Endothelial cell of umbilical vein (primary cell): ENCODE measurements around the gene C3orf80. TPM values are rescaled to one million over a fixed set of nuclear protein-coding genes. Genes with fewer than 3 reads are reported as not detected.
"Not testable (repeated sequence)": the region's sequence is repeated elsewhere in the genome, so short reads cannot be mapped to it uniquely, and the experiment has no call there.

ENCODE experiments used
- BruUV-seq: library from RNA; stranded (reverse); fragments of 400-500 nt; replicated peaks from 2 replicates; lab custom pipeline; 2021; lab: Mats Ljungman, UMichigan
- CTCF ChIA-PET: fragments of 300-600, 350-600 bp; sonication (Branson Sonifier 250); formaldehyde crosslinking; loops from one replicate; lab custom pipeline; 2021; ENCODE audit warnings: antibody characterized with exemption, inconsistent platforms; lab: Charles Lee
- POLR2A ChIA-PET: fragments of 300-600, 350-600 bp; sonication (Branson Sonifier 250); formaldehyde crosslinking; loops from one replicate; lab custom pipeline; 2021; ENCODE audit warnings: antibody characterized with exemption, inconsistent platforms; lab: Charles Lee
- DNase-seq: peaks from one replicate; pipeline ENCODE4 v3.0.0-alpha.2; 2011; ENCODE audit warnings: low read depth, low spot score
- FAIRE-seq: peaks from 2 replicates; lab custom pipeline; 2011; peaks lifted over from hg19 to GRCh38; lab: Jason Lieb, UNC
- H2AFZ ChIP-seq: 2 replicates; pipeline ENCODE4 v1.6.0; 2012; ENCODE audit warnings: low read depth, low read length, control low read depth, inconsistent platforms
- H3K27ac ChIP-seq: 2 replicates; pipeline ENCODE4 v1.5.1; 2011; ENCODE audit warnings: low read depth, mild to moderate bottlenecking, control low read depth, low read length, moderate library complexity; ENCODE audit not compliant: insufficient read depth
- H3K27me3 ChIP-seq, 2 experiments: 2 replicates each; pipeline versions ENCODE4 v1.6.0 to v1.6.1; 2011; ENCODE audit warnings: low read length in 2 of 2, mixed read lengths in 1 of 2; ENCODE audit not compliant: control insufficient read depth in 2 of 2, insufficient read depth in 2 of 2
- H3K36me3 ChIP-seq, 2 experiments: 2 replicates in 1 of 2; 3 replicates in 1 of 2; pipeline ENCODE4 v1.5.1; 2011; ENCODE audit warnings: low read length in 2 of 2, mild to moderate bottlenecking in 1 of 2, moderate library complexity in 1 of 2; ENCODE audit not compliant: control insufficient read depth in 2 of 2, insufficient read depth in 2 of 2; ENCODE audit errors: extremely low read depth in 1 of 2
- H3K4me1 ChIP-seq: 3 replicates; pipeline ENCODE4 v1.5.1; 2011; ENCODE audit warnings: mild to moderate bottlenecking, low read length; ENCODE audit not compliant: control insufficient read depth, insufficient read depth; ENCODE audit errors: extremely low read depth
- H3K4me2 ChIP-seq: 2 replicates; pipeline ENCODE4 v1.6.1; 2011; ENCODE audit warnings: low read length, control low read depth, mixed read lengths; ENCODE audit not compliant: insufficient read depth
- H3K4me3 ChIP-seq, 3 experiments: fragments of 200-600 bp in 1 of 3; sonication (generic), shearing (Covaris generic) in 1 of 3; replicated peaks in 1 of 3; 2 replicates each; pipeline ENCODE4 v1.5.1; 2011 to 2016; ENCODE audit warnings: control low read depth in 3 of 3, low read length in 3 of 3, mild to moderate bottlenecking in 2 of 3, inconsistent platforms in 1 of 3, low read depth in 1 of 3, moderate library complexity in 1 of 3; ENCODE audit not compliant: insufficient read depth in 1 of 3
- H3K79me2 ChIP-seq: 2 replicates; pipeline ENCODE4 v1.6.0; 2012; ENCODE audit warnings: low read length, inconsistent platforms; ENCODE audit not compliant: control insufficient read depth, insufficient read depth
- H3K9ac ChIP-seq: replicated peaks from 2 replicates; pipeline ENCODE3; 2011; ENCODE audit warnings: low read length, control low read depth; ENCODE audit not compliant: insufficient read depth; ENCODE audit errors: extremely low read depth
- H3K9me1 ChIP-seq: replicated peaks from 3 replicates; pipeline ENCODE4 v1.6.0; 2011; ENCODE audit warnings: mild to moderate bottlenecking, low read length; ENCODE audit not compliant: control insufficient read depth, insufficient read depth; ENCODE audit errors: extremely low read depth
- H3K9me3 ChIP-seq: replicated peaks from 2 replicates; pipeline ENCODE4 v1.5.1; 2012; ENCODE audit warnings: low read length, inconsistent platforms; ENCODE audit not compliant: control insufficient read depth, insufficient read depth
- H4K20me1 ChIP-seq: replicated peaks from 2 replicates; pipeline ENCODE3; 2011; ENCODE audit warnings: mild to moderate bottlenecking, low read length; ENCODE audit not compliant: control insufficient read depth, insufficient read depth; ENCODE audit errors: extremely low read depth
- EZH2 ChIP-seq: IDR thresholded peaks from 2 replicates; pipeline ENCODE4 v1.6.1; 2012; ENCODE audit warnings: borderline replicate concordance, low read depth, mild to moderate bottlenecking, moderate library complexity, low read length, inconsistent platforms; ENCODE audit not compliant: severe bottlenecking
- dilution Hi-C: fragments of 300-500 bp; cut with MboI; formaldehyde crosslinking; loops from one replicate; pipeline ENCODE4 v1.15.0; 2019; ENCODE audit warnings: low sequenced_read_pairs; ENCODE audit not compliant: extremely low pct_ligation_motif_present
- intact Hi-C: fragments of 100-400 bp; cut with micrococcal nuclease; formaldehyde crosslinking; loops from one replicate; pipeline ENCODE4 v1.10.0; 2022
- polyA plus RNA-seq, 4 experiments: library from polyadenylated mRNA; depleted of rRNA in 3 of 4; stranded (reverse) in 3 of 4; unstranded in 1 of 4; fragments of >200 nt; gene quantifications; 2 replicates each; pipeline versions ENCODE4 v1.2.1 to v1.2.3, GENCODE V29; 2011 to 2012; ENCODE audit warnings: missing spikeins in 1 of 4
- total RNA-seq: library from RNA; stranded (reverse); gene quantifications from 2 replicates; pipeline ENCODE4 v1.2.3, GENCODE V29; 2021

Gene C3orf80
- total and polyA plus RNA-seq, 2 donors (not counting 3 experiments of a cell fraction or from before 2014, with no cell fraction given) = 0.04 TPM; not detected in 1

DNA sequence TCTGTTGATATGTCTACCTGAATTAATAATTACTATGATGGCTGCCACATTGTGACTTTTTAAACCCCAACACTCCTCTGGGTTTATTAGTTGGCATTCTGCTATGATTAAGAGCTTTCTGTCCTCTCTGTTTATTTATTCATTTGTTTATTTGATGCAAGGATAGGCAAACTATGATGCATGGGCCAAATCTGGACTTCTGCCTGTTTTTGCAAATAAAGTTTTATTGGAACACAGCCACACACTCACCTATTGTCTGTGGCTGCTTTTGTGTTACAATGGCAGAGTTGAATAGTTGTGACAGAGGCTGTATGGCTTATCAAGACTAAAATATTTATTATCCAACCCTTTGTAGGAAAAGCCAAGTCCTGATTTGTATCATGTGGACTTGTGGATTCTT lies 48.3 kb upstream of the C3orf80 start:
- dilution Hi-C loops (no loop called here), intact Hi-C loops (no loop called here)
- H3K9me1 ChIP-seq = no peaks in the 10 kb centered on the region
- H3K27ac ChIP-seq = no peak overlapping the region
- no peaks in the 10 kb centered on the region for H4K20me1 ChIP-seq
- H3K36me3 ChIP-seq = no peaks in the 10 kb centered on the region
- H3K27me3 ChIP-seq = no peaks in the 10 kb centered on the region
- DNase-seq (no peak), FAIRE-seq (no peak)
- ChIA-PET POLR2A (no interaction called here), CTCF (interaction anchor here (4.9 kb wide), 1 partner anchor 14 kb away, joined by 20 read pairs; no protein-coding TSS in a partner anchor)
- H3K4me1 ChIP-seq = peaks cover 11% of the 10 kb centered on the region
- H3K9me3 ChIP-seq = no peaks in the 10 kb centered on the region
- no peak for TF ChIP-seq EZH2
- no peak overlapping the region for H3K4me3 ChIP-seq
- H2AFZ ChIP-seq = no peak overlapping the region
- no peak overlapping the region for H3K9ac ChIP-seq
- no peak overlapping the region for H3K4me2 ChIP-seq
- H3K79me2 ChIP-seq = no peaks in the 10 kb centered on the region
- no TSS peak for BruUV-seq

DNA sequence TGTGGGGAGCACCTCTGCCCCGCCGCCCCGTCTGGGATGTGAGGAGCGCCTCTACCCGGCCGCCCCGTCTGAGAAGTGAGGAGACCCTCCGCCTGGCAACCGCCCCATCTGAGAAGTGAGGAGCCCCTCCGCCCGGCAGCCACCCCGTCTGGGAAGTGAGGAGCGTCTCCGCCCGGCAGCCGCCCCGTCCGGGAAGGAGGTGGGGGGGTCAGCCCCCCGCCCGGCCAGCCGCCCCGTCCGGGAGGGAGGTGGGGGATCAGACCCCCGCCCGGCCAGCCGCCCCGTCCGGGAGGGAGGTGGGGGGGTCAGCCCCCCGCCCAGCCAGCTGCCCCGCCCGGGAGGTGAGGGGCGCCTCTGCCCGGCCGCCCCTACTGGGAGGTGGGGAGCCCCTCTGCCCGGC lies 46.6 kb upstream of the C3orf80 start:
- POLR2A ChIA-PET, H4K20me1 ChIP-seq, dilution Hi-C loops, H3K79me2 ChIP-seq, H3K9me1 ChIP-seq, H3K4me2 ChIP-seq, H3K36me3 ChIP-seq, H2AFZ ChIP-seq, H3K4me3 ChIP-seq, intact Hi-C loops, BruUV-seq, H3K9ac ChIP-seq, H3K9me3 ChIP-seq, FAIRE-seq, H3K27ac ChIP-seq, DNase-seq, H3K27me3 ChIP-seq: not testable (repeated sequence)
- CTCF ChIA-PET = interaction anchor here (4.9 kb wide), 1 partner anchor 16 kb away, joined by 20 read pairs; no protein-coding TSS in a partner anchor
- peaks cover 11% of the 10 kb centered on the region for H3K4me1 ChIP-seq

DNA sequence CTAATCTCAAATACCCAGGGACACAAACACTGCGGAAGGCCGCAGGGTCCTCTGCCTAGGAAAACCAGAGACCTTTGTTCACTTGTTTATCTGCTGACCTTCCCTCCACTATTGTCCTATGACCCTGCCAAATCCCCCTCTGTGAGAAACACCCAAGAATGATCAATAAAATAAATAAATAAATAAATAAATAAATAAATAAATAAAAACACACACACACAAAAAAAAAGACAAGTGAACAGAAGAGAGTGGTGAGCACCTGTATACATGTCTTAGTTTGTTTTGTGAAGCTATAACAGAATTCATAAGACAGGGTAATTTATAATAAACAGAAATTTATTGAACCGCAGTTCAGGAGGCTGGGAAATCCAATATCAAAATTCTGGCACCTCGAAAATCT lies 45.8 kb upstream of the C3orf80 start:
- H3K4me2 ChIP-seq, H3K4me3 ChIP-seq, intact Hi-C loops, dilution Hi-C loops, H3K36me3 ChIP-seq, FAIRE-seq, H3K9me1 ChIP-seq, H3K27me3 ChIP-seq, H3K9me3 ChIP-seq, POLR2A ChIA-PET, H2AFZ ChIP-seq, DNase-seq, H4K20me1 ChIP-seq, H3K9ac ChIP-seq, BruUV-seq, H3K79me2 ChIP-seq, H3K27ac ChIP-seq: not testable (repeated sequence)
- peaks cover 11% of the 10 kb centered on the region for H3K4me1 ChIP-seq
- CTCF ChIA-PET = interaction anchor here (1.0 kb wide), 1 partner anchor 164 kb away, joined by 3 read pairs; no protein-coding TSS in a partner anchor
